ENCODE results near the gene PNCK.

GRCh38 chrX:153665726-153666306 is 7.8 kb downstream of the PNCK start:
- no peak for TF ChIP-seq CTCF (IDR thresholded peaks at IDR 0.05; ENCODE audit: insufficient read depth, low read length, poor library complexity, severe bottlenecking)
- no peak for TF ChIP-seq EZH2phosphoT487 (conservative IDR thresholded peaks at IDR 0.05; ENCODE audit: low read length)

All from SU-DHL-6 (cell line).